A673 (cell line): ENCODE results near the gene NAP1L5. TPM values are rescaled to one million over a fixed set of nuclear protein-coding genes. Genes with fewer than 3 reads are reported as not detected.

Experiments used
- BruUV-seq: library from RNA; stranded (reverse); fragments of 400-500 nt; replicated peaks from 2 replicates; lab custom pipeline; 2021; lab: Mats Ljungman, UMichigan
- CTCF ChIA-PET: fragments of 300-600 bp; sonication (Branson Sonifier 250); formaldehyde crosslinking; loops from one replicate; lab custom pipeline; 2022; ENCODE audit warnings: antibody characterized with exemption; lab: Charles Lee
- POLR2A ChIA-PET: fragments of 300-600 bp; sonication (Branson Sonifier 250); formaldehyde crosslinking; loops from one replicate; lab custom pipeline; 2022; ENCODE audit warnings: antibody characterized with exemption; ENCODE audit not compliant: low non-redundant PET; lab: Charles Lee
- DNase-seq: peaks from one replicate; pipeline ENCODE4 v3.0.0-alpha.2; 2015; ENCODE audit warnings: low spot score
- H3K27ac ChIP-seq: fragments of 200-600 bp; sonication (generic); 2 replicates; pipeline ENCODE4 v1.5.1; 2016; ENCODE audit warnings: mixed run types, low read depth, mild to moderate bottlenecking, mixed read lengths, antibody characterized with exemption, low read length; ENCODE audit not compliant: poor library complexity, severe bottlenecking
- H3K27me3 ChIP-seq: fragments of 200-600 bp; sonication (generic); replicated peaks from 2 replicates; pipeline ENCODE4 v1.6.1; 2017; ENCODE audit warnings: mixed run types, low read depth, mild to moderate bottlenecking, mixed read lengths, antibody characterized with exemption, low read length; ENCODE audit not compliant: insufficient read depth, poor library complexity
- H3K36me3 ChIP-seq: fragments of 200-600 bp; sonication (generic); 2 replicates; pipeline ENCODE4 v1.6.1; 2016; ENCODE audit warnings: mixed run types, mild to moderate bottlenecking, mixed read lengths, antibody characterized with exemption, low read length; ENCODE audit not compliant: insufficient read depth, poor library complexity, severe bottlenecking
- H3K4me1 ChIP-seq: fragments of 200-600 bp; sonication (generic); 2 replicates; pipeline ENCODE4 v1.6.1; 2017; ENCODE audit warnings: mixed run types, mild to moderate bottlenecking, mixed read lengths, antibody characterized with exemption, low read length; ENCODE audit not compliant: insufficient read depth, poor library complexity, severe bottlenecking
- H3K4me3 ChIP-seq: fragments of 200-600 bp; sonication (generic); 2 replicates; pipeline ENCODE4 v1.5.1; 2016; ENCODE audit warnings: low read depth, mixed run types, mild to moderate bottlenecking, mixed read lengths, low read length; ENCODE audit not compliant: poor library complexity, severe bottlenecking
- H3K9me3 ChIP-seq: fragments of 200-600 bp; sonication (generic); 2 replicates; pipeline ENCODE4 v1.6.1; 2016; ENCODE audit warnings: mixed run types, low read depth, mild to moderate bottlenecking, mixed read lengths, antibody characterized with exemption, low read length; ENCODE audit not compliant: poor library complexity, severe bottlenecking
- EZH2 ChIP-seq: fragments of 200-600 bp; sonication (generic); IDR thresholded peaks from 2 replicates; pipeline ENCODE4 v1.6.1; 2017; ENCODE audit warnings: borderline replicate concordance, low read depth, mild to moderate bottlenecking, mixed read lengths, antibody characterized with exemption, low read length; ENCODE audit not compliant: poor library complexity, severe bottlenecking
- intact Hi-C: fragments of 100-400 bp; cut with micrococcal nuclease; formaldehyde crosslinking; loops from one replicate; pipeline ENCODE4 v1.10.0; 2022; ENCODE audit not compliant: unreplicated experiment
- total RNA-seq: library from RNA; stranded (reverse); gene quantifications from 2 replicates; pipeline ENCODE4 v1.2.3, GENCODE V29; 2021
- TF ChIP-seq, protein P1 (sequence below): fragments of 300-800, 200-600 bp; sonication (generic); conservative IDR thresholded peaks from 2 replicates; pipeline ENCODE4 v1.5.1; 2017; ENCODE audit warnings: low read depth, mild to moderate bottlenecking, antibody characterized with exemption, low read length, moderate library complexity, mixed read lengths

Gene NAP1L5
- total RNA-seq, 1 experiment from 2014 or later: not detected

DNA sequence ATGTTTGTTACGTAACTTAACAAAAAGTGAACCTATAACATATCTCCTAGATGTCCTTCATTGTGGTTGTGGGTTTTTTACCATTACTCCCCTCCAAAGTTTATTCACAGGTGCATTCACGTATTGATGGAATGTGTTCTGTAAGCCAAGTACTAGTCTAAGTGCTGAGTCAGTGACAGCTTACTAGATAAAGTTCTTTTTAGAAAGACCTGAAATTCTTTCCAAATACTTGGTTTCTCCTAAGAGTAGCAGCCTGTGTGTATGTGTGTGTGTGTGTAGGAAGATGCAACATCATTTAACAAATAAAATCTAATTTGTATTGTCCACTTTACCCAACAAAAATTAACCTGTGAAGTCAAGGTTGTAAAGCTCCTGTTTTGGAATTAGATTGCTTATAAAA, 22.1 kb downstream of the NAP1L5 start:
- POLR2A ChIA-PET: no interaction called here
- Histone ChIP-seq H3K4me3 (no peak overlapping the region), H3K4me1 (no peaks in the 10 kb centered on the region), H3K36me3 (no peaks in the 10 kb centered on the region), H3K27me3 (no peaks in the 10 kb centered on the region), H3K27ac (no peak overlapping the region), H3K9me3 (no peaks in the 10 kb centered on the region)
- no peak for DNase-seq
- no peak for TF ChIP-seq EZH2
- TF ChIP-seq, protein P1, sequence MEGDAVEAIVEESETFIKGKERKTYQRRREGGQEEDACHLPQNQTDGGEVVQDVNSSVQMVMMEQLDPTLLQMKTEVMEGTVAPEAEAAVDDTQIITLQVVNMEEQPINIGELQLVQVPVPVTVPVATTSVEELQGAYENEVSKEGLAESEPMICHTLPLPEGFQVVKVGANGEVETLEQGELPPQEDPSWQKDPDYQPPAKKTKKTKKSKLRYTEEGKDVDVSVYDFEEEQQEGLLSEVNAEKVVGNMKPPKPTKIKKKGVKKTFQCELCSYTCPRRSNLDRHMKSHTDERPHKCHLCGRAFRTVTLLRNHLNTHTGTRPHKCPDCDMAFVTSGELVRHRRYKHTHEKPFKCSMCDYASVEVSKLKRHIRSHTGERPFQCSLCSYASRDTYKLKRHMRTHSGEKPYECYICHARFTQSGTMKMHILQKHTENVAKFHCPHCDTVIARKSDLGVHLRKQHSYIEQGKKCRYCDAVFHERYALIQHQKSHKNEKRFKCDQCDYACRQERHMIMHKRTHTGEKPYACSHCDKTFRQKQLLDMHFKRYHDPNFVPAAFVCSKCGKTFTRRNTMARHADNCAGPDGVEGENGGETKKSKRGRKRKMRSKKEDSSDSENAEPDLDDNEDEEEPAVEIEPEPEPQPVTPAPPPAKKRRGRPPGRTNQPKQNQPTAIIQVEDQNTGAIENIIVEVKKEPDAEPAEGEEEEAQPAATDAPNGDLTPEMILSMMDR: no peak
- no TSS peak for BruUV-seq
- intact Hi-C loops: no loop called here
- CTCF ChIA-PET: no interaction called here

DNA sequence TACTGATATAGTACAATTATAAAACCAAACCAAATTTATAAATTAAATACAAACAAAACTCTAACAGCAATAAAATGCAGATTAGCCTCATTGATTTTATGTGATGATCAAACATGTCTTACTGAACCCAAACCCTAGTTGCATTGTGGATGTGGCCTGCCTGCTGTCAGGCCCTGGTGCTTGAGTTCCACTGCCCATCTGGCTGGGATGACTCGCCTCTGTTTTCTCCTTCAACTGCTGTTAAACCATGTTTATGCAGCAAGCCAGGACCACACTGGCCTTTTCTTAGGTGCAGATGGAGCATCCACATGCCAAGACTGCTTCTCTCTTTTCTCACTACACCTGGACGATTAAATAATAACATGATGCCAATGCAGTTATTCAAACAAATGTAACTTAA, 22.6 kb downstream of the NAP1L5 start:
- intact Hi-C loops: no loop called here
- H3K9me3 ChIP-seq: no peaks in the 10 kb centered on the region
- no peak overlapping the region for H3K4me3 ChIP-seq
- TF ChIP-seq, protein P1: no peak
- no peak for TF ChIP-seq EZH2
- H3K27ac ChIP-seq: no peak overlapping the region
- H3K4me1 ChIP-seq: no peaks in the 10 kb centered on the region
- no peaks in the 10 kb centered on the region for H3K36me3 ChIP-seq
- ChIA-PET CTCF (no interaction called here), POLR2A (no interaction called here)
- H3K27me3 ChIP-seq: no peaks in the 10 kb centered on the region
- no peak for DNase-seq
- BruUV-seq: no TSS peak

DNA sequence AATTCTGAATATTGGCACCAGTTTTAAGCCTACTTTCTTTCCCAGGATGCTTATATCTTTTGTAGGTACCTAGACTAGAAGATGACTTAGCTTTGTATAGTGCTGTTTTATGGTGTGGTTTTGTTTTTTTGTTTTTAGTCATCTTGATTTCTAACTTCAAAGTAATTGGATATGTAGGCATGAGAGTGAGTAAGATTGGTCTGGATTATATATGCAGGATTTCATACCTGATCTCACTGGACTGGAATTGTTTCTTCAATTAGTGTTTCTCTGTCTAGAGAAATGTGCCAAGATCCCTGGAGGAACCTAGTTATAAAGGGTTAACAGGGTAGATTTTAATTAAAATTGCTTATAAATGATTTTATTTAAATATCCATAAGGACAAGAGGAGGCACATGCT, 23.1 kb downstream of the NAP1L5 start:
- Histone ChIP-seq H3K36me3 (no peaks in the 10 kb centered on the region), H3K4me3 (no peak overlapping the region), H3K27me3 (no peaks in the 10 kb centered on the region), H3K4me1 (no peaks in the 10 kb centered on the region), H3K27ac (no peak overlapping the region), H3K9me3 (no peaks in the 10 kb centered on the region)
- TF ChIP-seq, protein P1: no peak
- no peak for TF ChIP-seq EZH2
- ChIA-PET CTCF (no interaction called here), POLR2A (no interaction called here)
- BruUV-seq: no TSS peak
- no peak for DNase-seq
- intact Hi-C loops: no loop called here
